Calu3 (cell line): ENCODE results near the gene PIEZO2. TPM values are rescaled to one million over a fixed set of nuclear protein-coding genes. Genes with fewer than 3 reads are reported as not detected.

ENCODE experiments used
- BruUV-seq: library from RNA; stranded (reverse); fragments of 400-500 nt; replicated peaks from 2 replicates; lab custom pipeline; 2021; lab: Mats Ljungman, UMichigan
- CTCF ChIA-PET: fragments of 300-600 bp; sonication (Branson Sonifier 250); formaldehyde crosslinking; loops from one replicate; lab custom pipeline; 2022; ENCODE audit warnings: antibody characterized with exemption; lab: Charles Lee
- DNase-seq: peaks from one replicate; pipeline ENCODE4 v3.0.0; 2022
- H3K27ac Mint-ChIP-seq: one replicate; pipeline ENCODE4 v1.8.0; 2022; ENCODE audit warnings: mixed read lengths; ENCODE audit not compliant: unreplicated experiment
- H3K27me3 Mint-ChIP-seq: one replicate; pipeline ENCODE4 v1.8.0; 2022; ENCODE audit warnings: mixed read lengths; ENCODE audit not compliant: unreplicated experiment
- H3K36me3 Mint-ChIP-seq: one replicate; pipeline ENCODE4 v1.8.0; 2022; ENCODE audit warnings: mild to moderate bottlenecking, moderate library complexity, mixed read lengths; ENCODE audit not compliant: insufficient read depth, unreplicated experiment
- H3K4me1 Mint-ChIP-seq: one replicate; pipeline ENCODE4 v1.8.0; 2022; ENCODE audit warnings: mild to moderate bottlenecking, low read depth, mixed read lengths; ENCODE audit not compliant: unreplicated experiment
- H3K4me3 Mint-ChIP-seq: one replicate; pipeline ENCODE4 v1.8.0; 2022; ENCODE audit warnings: mild to moderate bottlenecking, low read depth, moderate library complexity, mixed read lengths; ENCODE audit not compliant: unreplicated experiment
- H3K9me3 Mint-ChIP-seq: one replicate; pipeline ENCODE4 v1.8.0; 2022; ENCODE audit warnings: low read depth, mixed read lengths; ENCODE audit not compliant: unreplicated experiment
- intact Hi-C: fragments of 100-400 bp; cut with micrococcal nuclease; formaldehyde crosslinking; loops from one replicate; pipeline ENCODE4 v1.10.0; 2022; ENCODE audit not compliant: unreplicated experiment
- total RNA-seq: library from RNA; stranded (reverse); gene quantifications from 2 replicates; pipeline ENCODE4 v1.2.3, GENCODE V29; 2022
- TF ChIP-seq, protein P1 (sequence below): fragments of 200-600 bp; IDR thresholded peaks from one replicate; pipeline ENCODE4 v1.8.0; 2022; ENCODE audit warnings: antibody characterized with exemption; ENCODE audit not compliant: unreplicated experiment

The PIEZO2 gene
- total RNA-seq, 1 experiment from 2014 or later = 0.24 TPM

DNA sequence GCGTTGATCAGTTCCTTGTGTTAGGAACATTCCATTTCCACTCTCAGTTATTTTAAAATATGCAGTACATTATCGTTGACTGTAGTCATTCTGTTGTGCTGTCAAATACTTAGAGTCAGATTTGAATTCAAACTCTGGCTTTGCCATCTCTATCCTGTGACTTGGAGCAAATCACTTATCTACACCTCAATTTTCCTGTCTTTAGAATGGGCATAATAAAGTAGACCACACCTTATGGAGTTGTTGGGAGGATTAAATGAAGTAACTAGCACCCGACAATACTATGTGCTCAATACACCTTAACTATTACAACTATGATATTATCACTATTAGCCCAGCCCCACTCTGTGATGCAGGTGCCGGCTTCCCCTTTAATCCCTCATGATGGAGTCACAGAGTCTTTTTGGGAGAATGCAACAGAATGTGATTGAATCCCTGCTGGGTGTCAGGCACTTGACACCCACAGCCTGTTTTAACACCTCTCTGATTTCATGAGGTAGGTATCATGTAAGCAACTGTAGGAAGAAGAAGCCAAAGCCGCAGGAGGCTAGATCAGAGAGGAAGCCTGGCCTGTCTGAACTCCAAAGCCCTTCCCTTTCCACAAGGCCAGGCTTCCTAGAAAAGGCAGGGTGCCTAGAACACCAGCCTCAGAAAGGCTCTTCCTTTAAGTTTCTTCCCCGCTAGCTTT lies 315.1 kb downstream of the PIEZO2 start:
- intact Hi-C loops = no loop called here

GRCh38 chr18:10833656-10834055 lies 315.7 kb downstream of the PIEZO2 start:
- no peak for DNase-seq
- intact Hi-C loops = no loop called here
- BruUV-seq = no TSS peak
- Mint-ChIP-seq H3K36me3 (no peaks in the 10 kb centered on the region), H3K27me3 (no peaks in the 10 kb centered on the region), H3K9me3 (no peaks in the 10 kb centered on the region), H3K27ac (no peak overlapping the region), H3K4me1 (no peaks in the 10 kb centered on the region), H3K4me3 (no peak overlapping the region)
- TF ChIP-seq, protein P1, sequence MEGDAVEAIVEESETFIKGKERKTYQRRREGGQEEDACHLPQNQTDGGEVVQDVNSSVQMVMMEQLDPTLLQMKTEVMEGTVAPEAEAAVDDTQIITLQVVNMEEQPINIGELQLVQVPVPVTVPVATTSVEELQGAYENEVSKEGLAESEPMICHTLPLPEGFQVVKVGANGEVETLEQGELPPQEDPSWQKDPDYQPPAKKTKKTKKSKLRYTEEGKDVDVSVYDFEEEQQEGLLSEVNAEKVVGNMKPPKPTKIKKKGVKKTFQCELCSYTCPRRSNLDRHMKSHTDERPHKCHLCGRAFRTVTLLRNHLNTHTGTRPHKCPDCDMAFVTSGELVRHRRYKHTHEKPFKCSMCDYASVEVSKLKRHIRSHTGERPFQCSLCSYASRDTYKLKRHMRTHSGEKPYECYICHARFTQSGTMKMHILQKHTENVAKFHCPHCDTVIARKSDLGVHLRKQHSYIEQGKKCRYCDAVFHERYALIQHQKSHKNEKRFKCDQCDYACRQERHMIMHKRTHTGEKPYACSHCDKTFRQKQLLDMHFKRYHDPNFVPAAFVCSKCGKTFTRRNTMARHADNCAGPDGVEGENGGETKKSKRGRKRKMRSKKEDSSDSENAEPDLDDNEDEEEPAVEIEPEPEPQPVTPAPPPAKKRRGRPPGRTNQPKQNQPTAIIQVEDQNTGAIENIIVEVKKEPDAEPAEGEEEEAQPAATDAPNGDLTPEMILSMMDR = no peak
- CTCF ChIA-PET = no interaction called here

More for the DNA sequence above, 315.1 kb downstream of the PIEZO2 start:
- BruUV-seq = no TSS peak
- Mint-ChIP-seq H3K4me1 (no peaks in the 10 kb centered on the region), H3K9me3 (no peaks in the 10 kb centered on the region), H3K36me3 (no peaks in the 10 kb centered on the region), H3K27me3 (no peaks in the 10 kb centered on the region), H3K4me3 (no peak overlapping the region), H3K27ac (no peak overlapping the region)
- TF ChIP-seq, protein P1 = no peak
- DNase-seq = no peak
- CTCF ChIA-PET = no interaction called here

- no TSS peak for BruUV-seq
Measured at GRCh38 chr18:10826400-10826799, 323.0 kb downstream of the PIEZO2 start.

DNA sequence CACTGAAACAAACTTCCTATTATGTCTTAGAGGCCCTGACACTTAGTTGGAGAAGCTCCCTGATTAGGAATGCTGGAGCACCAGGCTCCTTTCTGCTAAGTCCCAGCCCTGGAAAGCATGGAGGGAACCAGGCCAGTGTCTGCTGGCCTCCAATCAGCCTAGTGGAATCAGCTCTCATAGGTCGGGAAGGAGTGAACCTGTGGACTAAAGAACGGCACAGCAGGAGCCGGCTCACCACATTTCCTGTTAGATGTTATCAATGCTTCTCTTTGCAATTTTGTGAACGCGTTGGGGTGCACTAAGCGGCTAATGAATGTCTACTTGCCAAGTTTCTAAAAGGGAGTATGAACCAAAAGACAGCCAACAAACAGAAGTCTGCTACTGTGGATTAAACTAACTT lies 326.9 kb downstream of the PIEZO2 start:
- no TSS peak for BruUV-seq
- no peak overlapping the region for H3K27ac Mint-ChIP-seq
- H3K27me3 Mint-ChIP-seq = no peaks in the 10 kb centered on the region
- H3K9me3 Mint-ChIP-seq = peaks cover 7% of the 10 kb centered on the region
- intact Hi-C loops = no loop called here
- CTCF ChIA-PET = interaction anchor here (0.6 kb wide), 2 partner anchors 16 to 21 kb away, joined by 3 to 5 read pairs; no protein-coding TSS in a partner anchor
- no peak for DNase-seq
- TF ChIP-seq, protein P1 = no peak
- no peaks in the 10 kb centered on the region for H3K4me1 Mint-ChIP-seq
- H3K36me3 Mint-ChIP-seq = no peaks in the 10 kb centered on the region
- no peak overlapping the region for H3K4me3 Mint-ChIP-seq

More at GRCh38 chr18:10826400-10826799, 323.0 kb downstream of the PIEZO2 start:
- no peak overlapping the region for H3K4me3 Mint-ChIP-seq
- H3K27ac Mint-ChIP-seq = no peak overlapping the region
- H3K36me3 Mint-ChIP-seq = no peaks in the 10 kb centered on the region
- DNase-seq = no peak
- H3K4me1 Mint-ChIP-seq = no peaks in the 10 kb centered on the region
- CTCF ChIA-PET = no interaction called here
- intact Hi-C loops = no loop called here
- no peaks in the 10 kb centered on the region for H3K27me3 Mint-ChIP-seq
- peaks cover 5% of the 10 kb centered on the region for H3K9me3 Mint-ChIP-seq
- TF ChIP-seq, protein P1 = no peak
